Astrocyte (in vitro differentiated cells and primary cell): Measurements from ENCODE around the gene CBFB. TPM values are rescaled to one million over a fixed set of nuclear protein-coding genes. Genes with fewer than 3 reads are reported as not detected.

Experiments
- DNase-seq: peaks from one replicate; pipeline ENCODE4 v3.0.0-alpha.2; 2010; ENCODE audit warnings: low read depth
- FAIRE-seq: peaks from 2 replicates; lab custom pipeline; 2011; peaks lifted over from hg19 to GRCh38; lab: Jason Lieb, UNC
- H2AFZ ChIP-seq: 2 replicates; pipeline ENCODE4 v1.6.0; 2012; ENCODE audit warnings: low read depth, low read length, inconsistent platforms
- H3K27ac ChIP-seq: 2 replicates; pipeline ENCODE4 v1.5.1; 2011; ENCODE audit warnings: low read depth, low read length, inconsistent platforms
- H3K27me3 ChIP-seq: 2 replicates; pipeline ENCODE4 v1.6.0; 2011; ENCODE audit warnings: low read length, inconsistent platforms; ENCODE audit not compliant: insufficient read depth
- H3K36me3 ChIP-seq: 2 replicates; pipeline ENCODE4 v1.5.1; 2011; ENCODE audit warnings: low read length, inconsistent platforms; ENCODE audit not compliant: insufficient read depth
- H3K4me1 ChIP-seq: 2 replicates; pipeline ENCODE4 v1.5.1; 2011; ENCODE audit warnings: low read length, inconsistent platforms; ENCODE audit not compliant: insufficient read depth
- H3K4me2 ChIP-seq: 2 replicates; pipeline ENCODE4 v1.6.0; 2012; ENCODE audit warnings: low read length, inconsistent platforms
- H3K4me3 ChIP-seq: 2 replicates; pipeline ENCODE4 v1.5.1; 2011; ENCODE audit warnings: low read depth, mild to moderate bottlenecking, low read length, inconsistent platforms; ENCODE audit not compliant: insufficient read depth
- H3K79me2 ChIP-seq: 2 replicates; pipeline ENCODE4 v1.6.0; 2012; ENCODE audit warnings: mild to moderate bottlenecking, low read length, inconsistent platforms; ENCODE audit not compliant: insufficient read depth
- H3K9ac ChIP-seq: 2 replicates; pipeline ENCODE4 v1.6.0; 2012; ENCODE audit warnings: mild to moderate bottlenecking, low read length, inconsistent platforms
- H3K9me3 ChIP-seq: 2 replicates; pipeline ENCODE4 v1.5.1; 2012; ENCODE audit warnings: low read depth, mild to moderate bottlenecking, low read length, inconsistent platforms; ENCODE audit not compliant: insufficient read depth
- H4K20me1 ChIP-seq: 2 replicates; pipeline ENCODE4 v1.6.0; 2012; ENCODE audit warnings: low read length, inconsistent platforms; ENCODE audit not compliant: insufficient read depth
- H3K27ac Mint-ChIP-seq: one replicate; pipeline ENCODE4 v1.8.0; 2021; ENCODE audit warnings: mild to moderate bottlenecking, mixed read lengths; ENCODE audit not compliant: unreplicated experiment
- H3K27me3 Mint-ChIP-seq: one replicate; pipeline ENCODE4 v1.8.0; 2021; ENCODE audit warnings: low read depth, mixed read lengths; ENCODE audit not compliant: unreplicated experiment
- H3K36me3 Mint-ChIP-seq: one replicate; pipeline ENCODE4 v1.8.0; 2021; ENCODE audit warnings: low read depth, mixed read lengths; ENCODE audit not compliant: unreplicated experiment
- H3K4me1 Mint-ChIP-seq: one replicate; pipeline ENCODE4 v1.8.0; 2021; ENCODE audit warnings: low read depth, mixed read lengths; ENCODE audit not compliant: unreplicated experiment
- H3K4me3 Mint-ChIP-seq: one replicate; pipeline ENCODE4 v1.8.0; 2021; ENCODE audit warnings: mild to moderate bottlenecking, moderate library complexity, mixed read lengths; ENCODE audit not compliant: unreplicated experiment
- H3K9me3 Mint-ChIP-seq: one replicate; pipeline ENCODE4 v1.8.0; 2021; ENCODE audit warnings: mild to moderate bottlenecking, mixed read lengths; ENCODE audit not compliant: unreplicated experiment
- CTCF ChIP-seq: IDR thresholded peaks from 2 replicates; pipeline ENCODE4 v1.5.1; 2011; ENCODE audit warnings: low read depth, mild to moderate bottlenecking, inconsistent platforms, low read length, moderate library complexity; ENCODE audit not compliant: insufficient read depth
- EZH2 ChIP-seq: IDR thresholded peaks from 2 replicates; pipeline ENCODE4 v1.6.1; 2012; ENCODE audit warnings: mild to moderate bottlenecking, low read length, inconsistent platforms; ENCODE audit not compliant: insufficient read depth
- total RNA-seq: library from RNA; stranded (reverse); gene quantifications from 2 replicates; pipeline ENCODE4 v1.2.1, GENCODE V29; 2021

Gene CBFB
- total RNA-seq, 1 donor from 2014 or later: 104 TPM

- Histone ChIP-seq H4K20me1 (peaks cover 32% of the 10 kb centered on the region), H3K27me3 (no peaks in the 10 kb centered on the region), H3K4me3 (no peak overlapping the region), H3K4me2 (no peak overlapping the region), H3K4me1 (no peaks in the 10 kb centered on the region), H2AFZ (no peak overlapping the region), H3K36me3 (peaks cover 16% of the 10 kb centered on the region), H3K9me3 (no peaks in the 10 kb centered on the region), H3K9ac (no peak overlapping the region), H3K27ac (no peak overlapping the region), H3K79me2 (peaks cover 36% of the 10 kb centered on the region)
- Mint-ChIP-seq H3K4me1 (peaks cover 24% of the 10 kb centered on the region), H3K27me3 (no peaks in the 10 kb centered on the region), H3K4me3 (no peak overlapping the region), H3K36me3 (peaks cover 2% of the 10 kb centered on the region), H3K27ac (no peak overlapping the region), H3K9me3 (no peaks in the 10 kb centered on the region)
- no peak for DNase-seq
- FAIRE-seq: no peak
- no peak for TF ChIP-seq EZH2
- TF ChIP-seq CTCF: no peak
Measured at GRCh38 chr16:67089101-67089500, 60.2 kb downstream of the CBFB start.

GRCh38 chr16:67091906-67092566 lies 63.1 kb downstream of the CBFB start:
- no peak overlapping the region for H3K4me3 ChIP-seq
- Mint-ChIP-seq H3K9me3 (no peaks in the 10 kb centered on the region), H3K4me3 (no peak overlapping the region), H3K36me3 (peaks cover 2% of the 10 kb centered on the region), H3K4me1 (peaks cover 22% of the 10 kb centered on the region), H3K27me3 (no peaks in the 10 kb centered on the region), H3K27ac (peak overlapping the region; percentile 94)
- H4K20me1 ChIP-seq: peaks cover 31% of the 10 kb centered on the region
- peak; percentile 39 for FAIRE-seq
- no peaks in the 10 kb centered on the region for H3K9me3 ChIP-seq
- no peaks in the 10 kb centered on the region for H3K4me1 ChIP-seq
- H3K36me3 ChIP-seq: peaks cover 18% of the 10 kb centered on the region
- H3K27ac ChIP-seq: peak overlapping the region; percentile 43
- peak; percentile 72 for DNase-seq
- peaks cover 43% of the 10 kb centered on the region for H3K79me2 ChIP-seq
- peak overlapping the region; percentile 24 for H3K4me2 ChIP-seq
- no peak for TF ChIP-seq EZH2
- TF ChIP-seq CTCF: no peak
- no peak overlapping the region for H3K9ac ChIP-seq
- no peaks in the 10 kb centered on the region for H3K27me3 ChIP-seq
- H2AFZ ChIP-seq: no peak overlapping the region

- Histone ChIP-seq H3K9me3 (no peaks in the 10 kb centered on the region), H3K9ac (no peak overlapping the region), H3K4me2 (no peak overlapping the region), H3K79me2 (peaks cover 34% of the 10 kb centered on the region), H3K27ac (no peak overlapping the region), H4K20me1 (peaks cover 25% of the 10 kb centered on the region), H2AFZ (no peak overlapping the region), H3K36me3 (peaks cover 12% of the 10 kb centered on the region), H3K4me3 (no peak overlapping the region), H3K27me3 (no peaks in the 10 kb centered on the region), H3K4me1 (no peaks in the 10 kb centered on the region)
- Mint-ChIP-seq H3K27ac (no peak overlapping the region), H3K36me3 (peaks cover 2% of the 10 kb centered on the region), H3K9me3 (no peaks in the 10 kb centered on the region), H3K4me1 (peaks cover 22% of the 10 kb centered on the region), H3K4me3 (no peak overlapping the region), H3K27me3 (no peaks in the 10 kb centered on the region)
- TF ChIP-seq CTCF: no peak
- TF ChIP-seq EZH2: no peak
- FAIRE-seq: no peak
- no peak for DNase-seq
Measured at GRCh38 chr16:67093098-67093726, 64.3 kb downstream of the CBFB start.
